ENCODE data around the gene FYB2.

GRCh38 chr1:56710646-56711045, 108.6 kb downstream of the FYB2 start:
- TF ChIP-seq BACH1 (IDR thresholded peaks at IDR 0.05; ENCODE audit: borderline replicate concordance) (no peak), JUND (IDR thresholded peaks at IDR 0.05; ENCODE audit: low read depth, low read length) (no peak)
- TF ChIP-seq, protein P1, sequence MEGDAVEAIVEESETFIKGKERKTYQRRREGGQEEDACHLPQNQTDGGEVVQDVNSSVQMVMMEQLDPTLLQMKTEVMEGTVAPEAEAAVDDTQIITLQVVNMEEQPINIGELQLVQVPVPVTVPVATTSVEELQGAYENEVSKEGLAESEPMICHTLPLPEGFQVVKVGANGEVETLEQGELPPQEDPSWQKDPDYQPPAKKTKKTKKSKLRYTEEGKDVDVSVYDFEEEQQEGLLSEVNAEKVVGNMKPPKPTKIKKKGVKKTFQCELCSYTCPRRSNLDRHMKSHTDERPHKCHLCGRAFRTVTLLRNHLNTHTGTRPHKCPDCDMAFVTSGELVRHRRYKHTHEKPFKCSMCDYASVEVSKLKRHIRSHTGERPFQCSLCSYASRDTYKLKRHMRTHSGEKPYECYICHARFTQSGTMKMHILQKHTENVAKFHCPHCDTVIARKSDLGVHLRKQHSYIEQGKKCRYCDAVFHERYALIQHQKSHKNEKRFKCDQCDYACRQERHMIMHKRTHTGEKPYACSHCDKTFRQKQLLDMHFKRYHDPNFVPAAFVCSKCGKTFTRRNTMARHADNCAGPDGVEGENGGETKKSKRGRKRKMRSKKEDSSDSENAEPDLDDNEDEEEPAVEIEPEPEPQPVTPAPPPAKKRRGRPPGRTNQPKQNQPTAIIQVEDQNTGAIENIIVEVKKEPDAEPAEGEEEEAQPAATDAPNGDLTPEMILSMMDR (IDR thresholded peaks at IDR 0.05 in 2 of 3, conservative IDR thresholded peaks at IDR 0.05 in 1 of 3; ENCODE audit: control insufficient read depth in 2 of 3, extremely low read depth in 1 of 3, insufficient read depth in 1 of 3, low read depth in 3 of 3, low read length in 3 of 3) = no peak
- TF ChIP-seq, protein P2, sequence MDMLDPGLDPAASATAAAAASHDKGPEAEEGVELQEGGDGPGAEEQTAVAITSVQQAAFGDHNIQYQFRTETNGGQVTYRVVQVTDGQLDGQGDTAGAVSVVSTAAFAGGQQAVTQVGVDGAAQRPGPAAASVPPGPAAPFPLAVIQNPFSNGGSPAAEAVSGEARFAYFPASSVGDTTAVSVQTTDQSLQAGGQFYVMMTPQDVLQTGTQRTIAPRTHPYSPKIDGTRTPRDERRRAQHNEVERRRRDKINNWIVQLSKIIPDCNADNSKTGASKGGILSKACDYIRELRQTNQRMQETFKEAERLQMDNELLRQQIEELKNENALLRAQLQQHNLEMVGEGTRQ (IDR thresholded peaks at IDR 0.05; ENCODE audit: borderline replicate concordance, low read depth, low read length) = no peak

Data from GM12878 (cell line).